Osteoblast (primary cell): Measurements from ENCODE around the gene PPP2R5A. TPM values are rescaled to one million over a fixed set of nuclear protein-coding genes. Genes with fewer than 3 reads are reported as not detected.
"Not testable (repeated sequence)": the region's sequence is repeated elsewhere in the genome, so short reads cannot be mapped to it uniquely, and the experiment has no call there.

Source experiments
- DNase-seq: peaks from one replicate; pipeline ENCODE4 v3.0.0; 2011; ENCODE audit warnings: low spot score, mixed read lengths; ENCODE audit not compliant: insufficient read length; ENCODE audit errors: missing footprints
- H2AFZ ChIP-seq: 2 replicates; pipeline ENCODE4 v1.6.0; 2011; ENCODE audit warnings: mild to moderate bottlenecking, low read length
- H3K27ac ChIP-seq: 2 replicates; pipeline ENCODE4 v1.5.1; 2011; ENCODE audit warnings: mild to moderate bottlenecking, low read depth, low read length, moderate library complexity
- H3K27me3 ChIP-seq: 2 replicates; pipeline ENCODE4 v1.6.0; 2012; ENCODE audit warnings: mild to moderate bottlenecking, control low read depth, inconsistent platforms, low read length, moderate library complexity; ENCODE audit not compliant: insufficient read depth
- H3K36me3 ChIP-seq: 2 replicates; pipeline ENCODE4 v1.5.1; 2011; ENCODE audit warnings: mild to moderate bottlenecking, low read length, control low read depth, moderate library complexity; ENCODE audit not compliant: insufficient read depth
- H3K4me1 ChIP-seq: 2 replicates; pipeline ENCODE4 v1.5.1; 2011; ENCODE audit warnings: mild to moderate bottlenecking, low read length, control low read depth, moderate library complexity; ENCODE audit not compliant: insufficient read depth
- H3K4me2 ChIP-seq: 2 replicates; pipeline ENCODE4 v1.6.0; 2011; ENCODE audit warnings: mild to moderate bottlenecking, low read length; ENCODE audit not compliant: insufficient read depth
- H3K4me3 ChIP-seq: fragments of 200-600 bp; sonication (generic); 3 replicates; pipeline ENCODE4 v1.5.1; 2012; ENCODE audit warnings: mild to moderate bottlenecking, low read length, inconsistent platforms; ENCODE audit not compliant: insufficient read depth
- H3K79me2 ChIP-seq: 2 replicates; pipeline ENCODE4 v1.6.0; 2012; ENCODE audit warnings: mild to moderate bottlenecking, low read length, control low read depth, inconsistent platforms; ENCODE audit not compliant: insufficient read depth
- H3K9me3 ChIP-seq: 2 replicates; pipeline ENCODE4 v1.5.1; 2011; ENCODE audit warnings: low read depth, low read length, control low read depth
- H4K20me1 ChIP-seq: 2 replicates; pipeline ENCODE4 v1.6.0; 2012; ENCODE audit warnings: mild to moderate bottlenecking, low read length, control low read depth; ENCODE audit not compliant: insufficient read depth
- CTCF ChIP-seq: IDR thresholded peaks from 2 replicates; pipeline ENCODE4 v1.5.1; 2011; ENCODE audit warnings: mild to moderate bottlenecking, low read depth, low read length, moderate library complexity; ENCODE audit errors: extremely low read depth
- total RNA-seq: library from RNA; depleted of rRNA; stranded (reverse); fragments of >200 nt; gene quantifications from 2 replicates; pipeline ENCODE4 v1.2.3, GENCODE V29; 2012

PPP2R5A gene
- total RNA-seq, 1 donor = 21.4 TPM

- peak; percentile 39 for TF ChIP-seq CTCF
- no peak for DNase-seq
- peaks cover 54% of the 10 kb centered on the region for H3K79me2 ChIP-seq
These were observed 30.7 kb downstream of the PPP2R5A start for GRCh38 chr1:212315907-212316306.

GRCh38 chr1:212317916-212318315, 32.7 kb downstream of the PPP2R5A start:
- no peak overlapping the region for H3K4me3 ChIP-seq
- no peak overlapping the region for H3K4me2 ChIP-seq
- peaks cover 9% of the 10 kb centered on the region for H3K4me1 ChIP-seq
- H3K27ac ChIP-seq = no peak overlapping the region
- peaks cover 15% of the 10 kb centered on the region for H4K20me1 ChIP-seq
- no peaks in the 10 kb centered on the region for H3K9me3 ChIP-seq
- no peak for TF ChIP-seq CTCF
- H3K36me3 ChIP-seq = no peaks in the 10 kb centered on the region
- DNase-seq = no peak
- peaks cover 49% of the 10 kb centered on the region for H3K79me2 ChIP-seq
- H3K27me3 ChIP-seq = no peaks in the 10 kb centered on the region
- H2AFZ ChIP-seq = no peak overlapping the region

More at GRCh38 chr1:212315907-212316306, 30.7 kb downstream of the PPP2R5A start:
- Histone ChIP-seq H3K36me3 (no peaks in the 10 kb centered on the region), H4K20me1 (peaks cover 15% of the 10 kb centered on the region), H3K4me1 (peaks cover 14% of the 10 kb centered on the region), H3K4me2 (no peak overlapping the region), H3K27ac (no peak overlapping the region), H2AFZ (no peak overlapping the region), H3K27me3 (no peaks in the 10 kb centered on the region), H3K4me3 (no peak overlapping the region), H3K9me3 (no peaks in the 10 kb centered on the region)

GRCh38 chr1:212321031-212321430, 35.8 kb downstream of the PPP2R5A start:
- H3K4me1 ChIP-seq, H3K9me3 ChIP-seq, H3K36me3 ChIP-seq, H3K27ac ChIP-seq, DNase-seq, H3K27me3 ChIP-seq, H3K4me2 ChIP-seq, H2AFZ ChIP-seq, H3K4me3 ChIP-seq: not testable (repeated sequence)
- H4K20me1 ChIP-seq = peaks cover 18% of the 10 kb centered on the region
- H3K79me2 ChIP-seq = peaks cover 44% of the 10 kb centered on the region

- H3K4me2 ChIP-seq = no peak overlapping the region
- TF ChIP-seq CTCF = no peak
- no peaks in the 10 kb centered on the region for H3K36me3 ChIP-seq
These were observed 37.9 kb downstream of the PPP2R5A start for GRCh38 chr1:212323066-212323465.

More at GRCh38 chr1:212323066-212323465, 37.9 kb downstream of the PPP2R5A start:
- no peaks in the 10 kb centered on the region for H3K27me3 ChIP-seq
- peaks cover 11% of the 10 kb centered on the region for H4K20me1 ChIP-seq
- no peaks in the 10 kb centered on the region for H3K9me3 ChIP-seq
- H3K4me1 ChIP-seq = no peaks in the 10 kb centered on the region
- H3K79me2 ChIP-seq = peaks cover 32% of the 10 kb centered on the region
- no peak overlapping the region for H3K4me3 ChIP-seq
- no peak for DNase-seq
- no peak overlapping the region for H3K27ac ChIP-seq
- H2AFZ ChIP-seq = no peak overlapping the region
